GM13977 (cell line): ENCODE measurements around the gene LCNL1.

ENCODE experiments used
- DNase-seq: peaks from one replicate; pipeline ENCODE4 v3.0.0; 2012; ENCODE audit warnings: low spot score
- in situ Hi-C: fragments of 300-500 bp; cut with MboI; formaldehyde crosslinking; loops from one replicate; pipeline ENCODE4 v1.12.0; 2022; ENCODE audit warnings: low sequenced_read_pairs, low pct_unique_long_range_greater_than_20kb, mixed read lengths, inconsistent platforms; ENCODE audit not compliant: unreplicated experiment
- TF ChIP-seq, protein P1 (sequence below): IDR thresholded peaks from 2 replicates; pipeline ENCODE4 v1.5.1; 2012; ENCODE audit warnings: mild to moderate bottlenecking, control low read depth; ENCODE audit not compliant: insufficient read depth; ENCODE audit errors: extremely low read depth, missing control alignments

LCNL1 gene

DNA sequence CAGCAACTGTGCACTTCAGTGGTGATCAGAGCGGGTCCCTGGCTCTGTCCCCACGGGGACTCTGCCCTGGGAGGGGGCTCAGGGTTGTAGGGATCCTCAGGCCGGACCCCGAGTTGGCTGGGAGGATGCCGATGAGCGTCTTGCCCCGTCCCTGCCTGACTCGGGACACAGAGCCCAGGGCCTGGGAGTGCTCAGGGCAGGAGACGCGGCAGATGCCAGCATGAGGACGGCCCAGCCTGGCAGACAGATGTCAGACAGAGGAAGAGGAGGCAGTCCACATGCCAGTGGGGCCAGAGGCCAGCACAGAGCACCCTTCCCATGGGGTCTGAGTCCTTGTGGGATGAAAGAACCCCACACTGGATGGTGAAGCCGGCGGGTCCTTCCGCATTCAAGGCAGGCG, 19.5 kb upstream of the LCNL1 start:
- TF ChIP-seq, protein P1, sequence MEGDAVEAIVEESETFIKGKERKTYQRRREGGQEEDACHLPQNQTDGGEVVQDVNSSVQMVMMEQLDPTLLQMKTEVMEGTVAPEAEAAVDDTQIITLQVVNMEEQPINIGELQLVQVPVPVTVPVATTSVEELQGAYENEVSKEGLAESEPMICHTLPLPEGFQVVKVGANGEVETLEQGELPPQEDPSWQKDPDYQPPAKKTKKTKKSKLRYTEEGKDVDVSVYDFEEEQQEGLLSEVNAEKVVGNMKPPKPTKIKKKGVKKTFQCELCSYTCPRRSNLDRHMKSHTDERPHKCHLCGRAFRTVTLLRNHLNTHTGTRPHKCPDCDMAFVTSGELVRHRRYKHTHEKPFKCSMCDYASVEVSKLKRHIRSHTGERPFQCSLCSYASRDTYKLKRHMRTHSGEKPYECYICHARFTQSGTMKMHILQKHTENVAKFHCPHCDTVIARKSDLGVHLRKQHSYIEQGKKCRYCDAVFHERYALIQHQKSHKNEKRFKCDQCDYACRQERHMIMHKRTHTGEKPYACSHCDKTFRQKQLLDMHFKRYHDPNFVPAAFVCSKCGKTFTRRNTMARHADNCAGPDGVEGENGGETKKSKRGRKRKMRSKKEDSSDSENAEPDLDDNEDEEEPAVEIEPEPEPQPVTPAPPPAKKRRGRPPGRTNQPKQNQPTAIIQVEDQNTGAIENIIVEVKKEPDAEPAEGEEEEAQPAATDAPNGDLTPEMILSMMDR: no peak
- no peak for DNase-seq
- in situ Hi-C loops: no loop called here

DNA sequence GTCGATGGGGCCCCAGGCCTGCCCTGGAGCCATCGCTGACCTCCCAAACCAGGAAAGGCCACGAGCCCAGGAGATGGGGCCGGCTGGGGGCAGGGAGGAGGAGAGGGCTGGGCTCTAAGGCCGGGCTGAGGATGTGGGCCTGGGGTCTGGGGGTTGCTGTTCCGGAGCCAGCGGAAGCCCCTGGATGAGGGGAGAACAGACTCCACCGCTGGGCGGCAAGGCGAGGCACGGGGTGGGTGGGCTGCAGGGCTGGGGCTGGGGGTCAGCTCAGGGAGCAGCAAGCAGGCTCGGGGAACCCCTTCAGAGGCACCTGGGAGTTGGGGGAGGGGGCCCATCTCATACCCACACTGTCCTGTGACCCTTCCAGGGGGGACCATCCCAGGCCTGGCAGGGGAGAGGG, 19.0 kb upstream of the LCNL1 start:
- DNase-seq: no peak
- TF ChIP-seq, protein P1: no peak
- in situ Hi-C loops: no loop called here

DNA sequence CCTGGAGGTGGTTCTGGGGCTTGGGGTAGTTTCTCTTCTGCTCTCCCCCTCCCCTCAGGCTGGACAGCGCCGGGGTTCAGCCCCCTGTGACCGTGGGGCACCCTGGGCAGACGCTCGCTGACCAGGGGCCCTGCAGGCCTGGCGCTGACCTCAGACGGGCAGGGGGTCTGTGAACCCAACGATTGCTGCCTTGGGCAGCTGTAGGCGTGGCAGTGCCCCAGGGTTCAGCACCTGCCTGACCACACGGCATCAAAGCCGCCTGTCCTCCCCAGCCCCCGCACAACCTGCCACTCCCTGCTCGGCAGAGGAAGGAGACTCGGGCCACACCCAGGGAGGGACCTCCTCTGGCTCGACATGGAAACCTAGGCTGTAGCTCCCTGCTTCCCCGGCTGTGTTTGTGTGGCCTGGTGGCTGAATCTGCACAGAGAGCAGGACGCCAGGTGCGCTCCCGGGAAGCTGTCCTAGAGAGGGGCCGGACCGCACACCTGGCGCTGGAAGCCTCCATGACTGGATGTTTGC, 18.6 kb upstream of the LCNL1 start:
- TF ChIP-seq, protein P1: no peak
- in situ Hi-C loops: no loop called here
- DNase-seq: no peak

DNA sequence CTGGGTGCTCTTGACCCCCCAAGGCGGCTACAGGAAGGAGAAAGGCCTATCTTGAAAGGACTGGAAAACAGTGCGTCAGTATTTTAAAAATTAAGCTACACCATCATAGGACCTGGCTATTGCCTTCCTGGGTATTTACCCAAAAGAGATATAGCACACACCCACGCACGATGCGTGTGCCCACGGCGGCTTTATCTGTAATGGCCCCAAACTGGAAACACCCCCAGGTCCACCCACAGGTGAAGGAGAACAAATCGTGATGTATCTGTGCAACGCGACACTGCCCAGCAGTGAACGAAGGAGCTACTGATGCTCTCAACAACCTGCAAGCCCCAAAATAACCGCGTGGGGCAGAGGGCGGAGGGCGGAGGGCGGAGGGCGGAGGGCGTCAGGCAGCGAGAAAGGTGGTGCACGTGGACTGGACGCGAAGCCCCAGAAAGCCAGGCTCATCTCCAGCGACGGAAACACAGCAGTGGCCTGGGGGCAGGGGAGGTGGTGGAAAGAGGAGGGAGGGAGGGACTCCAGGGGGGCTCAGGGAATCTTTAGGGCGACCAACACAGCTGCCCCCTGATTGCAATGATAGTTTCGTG, 17.9 kb upstream of the LCNL1 start:
- in situ Hi-C loops: no loop called here
- TF ChIP-seq, protein P1: no peak
- DNase-seq: no peak

DNA sequence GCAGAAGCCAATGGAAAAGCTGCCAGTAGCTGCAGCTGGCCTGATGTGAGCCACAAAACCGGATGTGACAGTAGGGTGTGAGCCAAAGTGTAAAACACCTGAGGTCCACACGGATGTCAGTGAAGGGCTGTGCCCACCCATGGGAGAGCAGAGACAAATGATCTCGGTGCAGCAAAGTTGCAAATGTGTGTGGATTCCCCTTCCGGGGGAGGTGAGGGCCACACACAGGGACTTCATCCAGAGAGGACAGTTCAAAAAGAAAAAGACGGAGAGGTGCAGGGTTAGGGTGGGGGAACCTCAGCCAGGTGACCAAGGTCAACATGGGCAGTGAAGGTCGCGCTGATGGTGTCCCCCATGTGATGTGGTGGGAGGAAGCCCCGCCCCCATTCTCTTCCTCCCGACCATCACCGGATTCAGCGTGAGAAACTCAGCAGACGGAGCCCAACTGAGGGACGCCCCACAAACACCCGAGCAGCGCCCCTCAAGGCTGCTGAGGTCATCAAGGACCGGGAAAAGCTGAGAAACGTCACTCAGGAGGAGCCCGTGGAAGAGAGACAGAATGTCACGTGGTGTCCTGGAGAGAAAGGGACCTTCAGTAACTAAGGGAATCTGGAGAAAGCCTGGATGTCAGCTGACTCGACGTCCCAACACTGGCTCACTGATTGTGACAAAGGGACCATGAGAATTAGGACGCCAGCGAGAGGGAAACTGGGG, 16.9 kb upstream of the LCNL1 start:
- in situ Hi-C loops: no loop called here
- no peak for DNase-seq

DNA sequence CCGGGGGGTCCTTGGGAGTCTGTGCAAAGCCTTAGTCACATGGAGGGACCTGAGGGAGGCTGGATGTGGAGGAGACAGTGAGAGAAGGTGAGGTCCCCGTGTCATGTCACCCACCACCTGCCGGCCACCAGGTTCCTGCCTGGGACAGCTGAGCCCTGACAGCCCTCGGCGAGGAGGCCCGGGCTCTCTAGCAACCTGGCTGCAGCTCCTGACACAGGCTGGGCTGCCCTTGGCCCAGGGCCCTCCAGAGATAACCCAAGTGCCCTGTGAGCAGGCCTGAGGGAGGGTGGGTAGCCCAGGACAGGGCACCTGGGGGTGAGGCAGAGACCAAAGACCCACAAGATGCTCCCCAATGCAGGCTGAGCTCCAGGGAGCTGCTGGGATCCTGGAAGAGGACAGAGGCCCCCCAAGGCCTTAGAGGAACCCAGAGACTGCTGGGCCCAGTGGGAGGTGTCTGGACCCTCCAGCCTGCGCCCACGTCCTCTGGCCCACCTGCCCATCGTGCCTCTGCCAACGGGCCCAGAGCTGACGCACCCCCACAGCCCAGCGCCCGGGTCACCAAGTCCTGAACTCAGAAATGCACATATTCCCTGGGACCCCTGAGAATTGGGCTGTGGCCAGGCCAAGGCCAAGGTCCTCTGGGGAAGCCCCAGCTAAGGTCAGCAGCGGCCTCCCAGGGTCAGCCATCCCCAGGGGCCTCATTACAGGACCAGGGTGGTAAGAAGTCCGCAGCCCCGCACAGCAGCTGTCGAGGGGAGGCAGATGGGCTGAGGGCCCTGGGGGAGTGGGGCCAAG, 14.3 kb upstream of the LCNL1 start:
- in situ Hi-C loops: no loop called here
- DNase-seq: no peak
- TF ChIP-seq, protein P1: no peak

More for the DNA sequence above, 16.9 kb upstream of the LCNL1 start:
- TF ChIP-seq, protein P1: no peak
